Smooth muscle cell of the coronary artery (primary cell): ENCODE measurements around the gene NLRP2B. TPM values are rescaled to one million over a fixed set of nuclear protein-coding genes. Genes with fewer than 3 reads are reported as not detected.

Experiments used
- total RNA-seq: library from RNA; depleted of rRNA; stranded (reverse); fragments of >200 nt; gene quantifications from 2 replicates; pipeline ENCODE4 v1.2.3, GENCODE V29; 2014; ENCODE audit warnings: low replicate concordance

Gene NLRP2B
- total RNA-seq, result not detected in 2 replicates

GRCh38 chrX:57680160-57680559 lies at the start of gene NLRP2B:
NLRP2B (minus strand) TSS chrX:57680260.

Other genes with a start within 250 kb of the NLRP2B start
- 2.6 and 4.6 TPM in 2 replicates for gene ZXDB, start 88.2 kb downstream of the NLRP2B start, total RNA-seq
- 3.8 and 4.2 TPM in 2 replicates for gene ZXDA, start 230.2 kb upstream of the NLRP2B start, total RNA-seq